ENCODE measurements around the gene KRT73.

GRCh38 chr12:52608826-52609630, 9.3 kb downstream of the KRT73 start:
- TF ChIP-seq CTCF (IDR thresholded peaks at IDR 0.05) = no peak
- no peak for TF ChIP-seq POLR2A (IDR thresholded peaks at IDR 0.05)

All from Peyer's patch (tissue), 4 donors.